Measurements from ENCODE around the gene PROM1.

DNA sequence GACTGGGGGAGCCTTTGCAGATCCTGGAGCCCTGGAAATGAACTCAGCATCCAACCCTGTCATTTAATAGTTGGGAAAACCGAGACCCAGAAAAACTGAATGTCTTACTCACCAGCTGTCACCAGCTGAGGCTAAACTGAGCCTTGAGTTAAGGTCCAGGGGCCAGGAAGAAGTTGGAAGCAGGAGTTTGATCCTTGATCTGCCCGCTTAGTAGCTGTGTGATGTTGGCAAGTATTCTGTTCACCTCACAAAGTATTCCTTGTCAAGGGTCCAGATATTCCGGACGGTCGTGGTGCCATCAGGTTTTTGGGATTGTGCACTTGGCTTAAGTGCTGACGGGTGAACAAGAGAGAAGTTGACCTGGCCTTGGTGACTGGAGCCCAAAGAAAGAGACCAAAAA is 30.7 kb upstream of the PROM1 start:
- TF ChIP-seq POLR2A (IDR thresholded peaks at IDR 0.05; ENCODE audit: borderline replicate concordance, extremely low read depth, insufficient read depth, insufficient read length) (no peak), CTCF (IDR thresholded peaks at IDR 0.05 in 2 of 3, conservative IDR thresholded peaks at IDR 0.05 in 1 of 3; ENCODE audit: borderline replicate concordance in 1 of 3, insufficient read depth in 1 of 3, low read depth in 2 of 3, low read length in 2 of 3) (no peak)

Data from HCT116 (cell line).